Heart left ventricle (tissue), 16 donors: ENCODE data around the gene PPM1G. TPM values are rescaled to one million over a fixed set of nuclear protein-coding genes. Genes with fewer than 3 reads are reported as not detected.
A peak's percentile ranks its signal among the peaks of the same experiment; 100 is the strongest.
"Not testable (repeated sequence)": the region's sequence is repeated elsewhere in the genome, so short reads cannot be mapped to it uniquely, and the experiment has no call there.

Source experiments
- ATAC-seq, 4 donors: fragments of 200-7000 bp; cut with Tn5 transposase; one replicate each; pipeline ENCODE4 v1.9.1; 2020 to 2022; ENCODE audit warnings: moderate library complexity in 4 of 4, mild to moderate bottlenecking in 3 of 4, moderate number of reproducible peaks in 1 of 4
- DNase-seq, 5 donors: peaks; one replicate each; pipeline ENCODE4 v3.0.0-alpha.2; 2020
- H3K27ac ChIP-seq, 12 donors: fragments of 200-600 bp; sonication (generic) in 4 of 12; one replicate each; pipeline versions ENCODE4 v1.5.0 to v1.8.0; 2016 to 2022; ENCODE audit warnings: mild to moderate bottlenecking in 2 of 12
- H3K27me3 ChIP-seq, 9 donors: fragments of 200-600 bp; sonication (generic) in 2 of 9; one replicate each; pipeline versions ENCODE4 v1.5.1 to v1.8.0; 2016 to 2022; ENCODE audit warnings: mild to moderate bottlenecking in 3 of 9
- H3K36me3 ChIP-seq, 9 donors: fragments of 200-600 bp; sonication (generic) in 2 of 9; one replicate each; pipeline versions ENCODE4 v1.5.0 to v1.8.0; 2018 to 2022; ENCODE audit warnings: mild to moderate bottlenecking in 2 of 9
- H3K4me1 ChIP-seq, 12 donors: fragments of 200-600 bp; sonication (generic) in 4 of 12; one replicate each; pipeline versions ENCODE4 v1.5.0 to v1.8.0; 2016 to 2022; ENCODE audit warnings: mild to moderate bottlenecking in 3 of 12
- H3K4me3 ChIP-seq, 12 donors: fragments of 200-600 bp; sonication (generic) in 4 of 12; one replicate each; pipeline versions ENCODE4 v1.5.0 to v1.8.0; 2017 to 2022; ENCODE audit warnings: mild to moderate bottlenecking in 9 of 12, moderate library complexity in 4 of 12
- H3K9me3 ChIP-seq, 12 donors: fragments of 200-600 bp; sonication (generic) in 4 of 12; one replicate each; pipeline versions ENCODE4 v1.5.0 to v1.8.0; 2016 to 2022; ENCODE audit warnings: mild to moderate bottlenecking in 1 of 12
- POLR2A ChIP-seq, 2 donors: fragments of 450-650 bp; IDR thresholded peaks; one replicate each; pipeline ENCODE4 v1.6.1; 2017; ENCODE audit warnings: antibody characterized with exemption in 2 of 2, mild to moderate bottlenecking in 2 of 2, moderate library complexity in 2 of 2
- WGBS, 4 donors: extraction: QIAGEN DNeasy Blood & Tissue Kit in 2 of 4; methylation state at CpG; one replicate each; pipeline versions ENCODE4 v1.1.5 to v1.1.7; 2013 to 2018; 5-methylcytosine and 5-hydroxymethylcytosine counted together
- intact Hi-C, 10 donors: fragments of 100-400 bp; cut with DNase I; formaldehyde crosslinking; loops; one replicate each; pipeline versions ENCODE4 v1.11.1 to v1.14.2; 2022
- polyA plus RNA-seq, 2 donors: library from polyadenylated mRNA; stranded (reverse); fragments of 200-250 nt; gene quantifications; one replicate each; pipeline ENCODE4 v1.2.3, GENCODE V29; 2013
- total RNA-seq, 9 donors: library from RNA; depleted of rRNA in 2 of 9; stranded (reverse); fragments of >200 nt in 2 of 9; fragmentation: NEBNext Ultra II Directional in 3 of 9; extraction: Animal tissue kit (Norgen Biotek cat#: 25700) in 3 of 9; gene quantifications; one replicate each; pipeline versions ENCODE4 v1.1.0 to v1.2.4, GENCODE V29; 2016 to 2023
- TF ChIP-seq, protein P1 (sequence below), 12 donors: fragments of 200-600 bp; sonication (generic) in 4 of 12; IDR thresholded peaks; one replicate each; pipeline versions ENCODE4 v1.5.0 to v1.8.0; 2018 to 2022; ENCODE audit warnings: antibody characterized with exemption in 12 of 12, mild to moderate bottlenecking in 5 of 12
- donor health status: ischemic (EF 13 %, LVEDD 7.1; RV severe dilation, severe dysfunction).
- donor health status: healthy with polysubstance abuse.
- donor health status: DM: no; HTN: yes; CAD: no.
- donor health status: DM: no; HTN: no; CAD: no.
- donor health status: ischemic (EF 25% LVEDD 6.9; RV normal size, moderate dysfunction).
- donor health status: ischemic (EF 25% LVEDD 5.7; RV mildly dilated, moderate dysfunction).
- donor health status: healthy.
- donor health status: DM: yes; HTN: yes; CAD: no.
- donor health status: ischemic (EF 35%, LVEDD 5.7; RV mildly dilated, moderate dysfunction).
- donor health status: nonischemic (EF 11% LVEDD 7.7; RV severe dilation, severe dysfunction).
- donor health status: DM: yes; HTN: yes; CAD: no.
- donor health status: PGD.
- donor health status: ischemic (EF 29% LVEDD 5.4; RV normal size, mild dysfunction).
- donor health status: nonischemic (EF 23%, LVEDD 6.1; RV moderate dilation, normal function).

PPM1G gene
- total and polyA plus RNA-seq, 11 donors: 31.2 to 87.2 (median 40.2) TPM

DNA sequence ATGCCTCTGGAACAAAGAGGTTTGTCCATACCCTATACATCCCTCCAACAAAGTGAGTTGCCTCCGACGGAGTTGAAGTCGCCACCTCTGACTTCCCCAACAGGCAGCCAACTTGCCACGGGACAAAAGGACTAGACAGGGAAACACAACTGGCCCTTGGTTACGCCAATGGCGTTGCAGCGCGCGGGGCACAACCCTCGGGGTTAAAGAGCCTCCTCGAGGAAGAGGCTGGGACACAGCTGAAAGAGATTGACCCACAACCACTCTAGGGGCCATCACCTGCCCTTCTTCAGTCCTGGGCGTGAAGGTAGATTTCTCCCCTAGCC lies 53.4 kb downstream of the PPM1G start:
- Histone ChIP-seq H3K27ac (peak overlapping the region; percentile 66 to 98 (median 88)), H3K4me3 (peak overlapping the region; percentile 61 to 97 (median 84)), H3K4me1 (peaks cover 4 to 57% (median 27%) of the 10 kb centered on the region in 12 donors), H3K36me3 (no peaks in the 10 kb centered on the region), H3K9me3 (no peaks in the 10 kb centered on the region), H3K27me3 (no peaks in the 10 kb centered on the region)
- WGBS, 4 donors: 0 to 2% (median 0%) methylated on average over 10 to 12 of the region's 12 CpGs
- TF ChIP-seq POLR2A (IDR thresholded peaks at IDR 0.05): no peak
- TF ChIP-seq, protein P1, sequence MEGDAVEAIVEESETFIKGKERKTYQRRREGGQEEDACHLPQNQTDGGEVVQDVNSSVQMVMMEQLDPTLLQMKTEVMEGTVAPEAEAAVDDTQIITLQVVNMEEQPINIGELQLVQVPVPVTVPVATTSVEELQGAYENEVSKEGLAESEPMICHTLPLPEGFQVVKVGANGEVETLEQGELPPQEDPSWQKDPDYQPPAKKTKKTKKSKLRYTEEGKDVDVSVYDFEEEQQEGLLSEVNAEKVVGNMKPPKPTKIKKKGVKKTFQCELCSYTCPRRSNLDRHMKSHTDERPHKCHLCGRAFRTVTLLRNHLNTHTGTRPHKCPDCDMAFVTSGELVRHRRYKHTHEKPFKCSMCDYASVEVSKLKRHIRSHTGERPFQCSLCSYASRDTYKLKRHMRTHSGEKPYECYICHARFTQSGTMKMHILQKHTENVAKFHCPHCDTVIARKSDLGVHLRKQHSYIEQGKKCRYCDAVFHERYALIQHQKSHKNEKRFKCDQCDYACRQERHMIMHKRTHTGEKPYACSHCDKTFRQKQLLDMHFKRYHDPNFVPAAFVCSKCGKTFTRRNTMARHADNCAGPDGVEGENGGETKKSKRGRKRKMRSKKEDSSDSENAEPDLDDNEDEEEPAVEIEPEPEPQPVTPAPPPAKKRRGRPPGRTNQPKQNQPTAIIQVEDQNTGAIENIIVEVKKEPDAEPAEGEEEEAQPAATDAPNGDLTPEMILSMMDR (IDR thresholded peaks at IDR 0.05): no peak
- DNase-seq: peak in 4 of 5 donors; percentile 34 to 65 (median 40)
- peak; percentile 12 to 19 (median 14) for ATAC-seq
- intact Hi-C loops: loop anchor here in 4 of 10 donors (1.0 to 5.0 kb wide), 5 partner anchors 14 to 53 kb away; partner anchors contain the start of genes EIF2B4 (in 3 of the 4), MPV17 (in 3 of the 4), SNX17 (in 3 of the 4) and PPM1G (in 1 of the 4)

DNA sequence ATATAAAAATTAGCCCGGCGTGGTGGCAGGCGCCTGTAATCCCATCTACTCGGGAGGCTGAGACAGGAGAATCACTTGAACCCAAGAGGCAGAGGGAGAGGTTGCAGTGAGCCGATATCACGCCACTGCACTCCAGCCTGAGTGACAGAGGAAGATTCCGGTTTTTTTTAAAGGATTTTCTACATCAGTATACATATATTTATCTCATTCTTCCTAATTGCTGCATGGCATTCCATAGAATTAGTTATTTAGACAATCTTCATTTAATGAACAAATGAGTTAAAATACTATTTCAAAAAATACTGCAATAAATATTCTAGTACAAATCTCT lies 54.8 kb downstream of the PPM1G start:
- intact Hi-C loops: no loop called here
- 93 to 95% (median 94%) methylated on average over 7 of the region's 7 CpGs for WGBS, 4 donors
- H3K4me3 ChIP-seq: no peak overlapping the region
- no peak overlapping the region for H3K27ac ChIP-seq
- H3K36me3 ChIP-seq: peaks cover 0 to 9% (median 0%) of the 10 kb centered on the region in 9 donors
- no peak for ATAC-seq
- TF ChIP-seq POLR2A (IDR thresholded peaks at IDR 0.05): no peak
- TF ChIP-seq, protein P1 (IDR thresholded peaks at IDR 0.05): no peak
- H3K27me3 ChIP-seq: no peaks in the 10 kb centered on the region
- H3K4me1 ChIP-seq: peaks cover 4 to 57% (median 27%) of the 10 kb centered on the region in 12 donors
- H3K9me3 ChIP-seq: no peaks in the 10 kb centered on the region
- no peak for DNase-seq

GRCh38 chr2:27353762-27354596 lies 55.4 kb downstream of the PPM1G start:
- Histone ChIP-seq H3K36me3 (peaks cover 0 to 11% (median 0%) of the 10 kb centered on the region in 9 donors), H3K27ac (peak overlapping the region in 1 of 12 donors; percentile 30), H3K4me1 (peaks cover 4 to 57% (median 27%) of the 10 kb centered on the region in 12 donors), H3K27me3 (no peaks in the 10 kb centered on the region), H3K4me3 (no peak overlapping the region), H3K9me3 (no peaks in the 10 kb centered on the region)
- intact Hi-C loops: no loop called here
- DNase-seq (no peak), ATAC-seq (no peak)
- 76 to 79% (median 77%) methylated on average over 7 of the region's 7 CpGs for WGBS, 4 donors
- TF ChIP-seq POLR2A (IDR thresholded peaks at IDR 0.05): no peak

DNA sequence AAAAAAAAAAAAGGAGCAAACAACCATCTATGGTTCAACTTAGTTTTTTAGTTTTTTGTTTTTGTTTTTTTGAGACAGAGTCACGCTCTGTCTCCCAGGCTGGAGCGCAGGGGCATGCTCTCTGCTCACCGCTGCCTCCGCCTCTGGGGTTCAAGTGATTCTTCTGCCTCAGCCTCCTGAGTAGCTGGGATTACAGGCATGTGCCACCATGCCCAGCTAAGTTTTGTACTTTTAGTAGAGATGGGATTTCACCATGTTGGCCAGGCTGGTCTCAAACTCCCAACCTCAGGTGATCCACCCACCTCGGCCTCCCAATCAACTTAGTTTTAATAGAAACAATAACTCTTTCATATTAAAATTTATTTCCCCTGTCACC lies 56.0 kb downstream of the PPM1G start:
- 95 to 98% (median 97%) methylated on average over 5 of the region's 5 CpGs for WGBS, 4 donors
- DNase-seq, H3K27ac ChIP-seq, ATAC-seq, H3K4me3 ChIP-seq, H3K27me3 ChIP-seq, intact Hi-C loops, H3K9me3 ChIP-seq: not testable (repeated sequence)
- Histone ChIP-seq H3K36me3 (peaks cover 0 to 11% (median 0%) of the 10 kb centered on the region in 9 donors), H3K4me1 (peaks cover 4 to 55% (median 26%) of the 10 kb centered on the region in 12 donors)

GRCh38 chr2:27351802-27352598 lies 57.4 kb downstream of the PPM1G start:
- H3K4me3 ChIP-seq: no peak overlapping the region
- peaks cover 4 to 41% (median 16%) of the 10 kb centered on the region in 12 donors for H3K4me1 ChIP-seq
- no peak overlapping the region for H3K27ac ChIP-seq
- TF ChIP-seq POLR2A (IDR thresholded peaks at IDR 0.05): no peak
- TF ChIP-seq, protein P1 (IDR thresholded peaks at IDR 0.05): no peak
- intact Hi-C loops: no loop called here
- 79 to 86% (median 81%) methylated on average over 6 of the region's 6 CpGs for WGBS, 4 donors
- peaks cover 0 to 17% (median 6%) of the 10 kb centered on the region in 9 donors for H3K36me3 ChIP-seq
- DNase-seq: no peak
- no peaks in the 10 kb centered on the region for H3K9me3 ChIP-seq
- H3K27me3 ChIP-seq: no peaks in the 10 kb centered on the region
- ATAC-seq: no peak
